ENCODE data around the gene CASP10. TPM values are rescaled to one million over a fixed set of nuclear protein-coding genes. Genes with fewer than 3 reads are reported as not detected.

CASP10 gene
- total and polyA plus RNA-seq, 2 of the 4 experiments (the other 2 are of a cell fraction) = 0.12 to 0.90 TPM

- no peak overlapping the region for H3K18ac ChIP-seq (ENCODE audit: low read depth, low read length)
- H2AK9ac ChIP-seq (replicated peaks; ENCODE audit: low read depth, low read length, poor library complexity) = no peak overlapping the region
- H3K14ac ChIP-seq (replicated peaks; ENCODE audit: low read depth, low read length) = no peak overlapping the region
- H3K4ac ChIP-seq (ENCODE audit: low read depth, low read length) = no peak overlapping the region
- peaks cover 38 to 45% of the 10 kb centered on the region in 2 experiments for H3K79me1 ChIP-seq (ENCODE audit: low read depth in 1 of 2, low read length in 2 of 2)
- no peak overlapping the region for H2BK20ac ChIP-seq (ENCODE audit: low read depth, low read length)
- H3K23ac ChIP-seq (ENCODE audit: low read depth, low read length) = no peak overlapping the region
- H2BK15ac ChIP-seq (ENCODE audit: low read depth, low read length) = no peak overlapping the region
- H4K8ac ChIP-seq (ENCODE audit: low read depth in 2 of 2, low read length in 2 of 2) = no peak overlapping the region
- H3K9me1 ChIP-seq (ENCODE audit: insufficient read depth, low read length) = peaks cover 13% of the 10 kb centered on the region; the same call in 1 of the 2 replicates
- no peak overlapping the region for H3K9ac ChIP-seq (ENCODE audit: low read depth, low read length)
- H3K56ac ChIP-seq (ENCODE audit: extremely low read depth, insufficient read depth, low read length) = no peak overlapping the region
- no peak for ATAC-seq (ENCODE audit: low read depth)
- H4K20me1 ChIP-seq (ENCODE audit: insufficient read depth, low read length) = no peaks in the 10 kb centered on the region
- ChIA-PET CTCF (interaction anchor here (0.6 kb wide), 1 partner anchor 797 kb away, joined by 3 read pairs; no protein-coding TSS in a partner anchor), POLR2A (ENCODE audit: unreplicated experiment) (no interaction called here)
- WGBS, 2 experiments (ENCODE audit: extremely low coverage in 2 of 2, insufficient read length in 1 of 2) = no CpG with 5 or more reads among the region's 2 CpGs
- peaks cover 5% of the 10 kb centered on the region for H3K4me1 ChIP-seq (ENCODE audit: control insufficient read depth, insufficient read depth, low read length)
- no peak overlapping the region for H2BK5ac ChIP-seq (ENCODE audit: low read depth, low read length, poor library complexity, severe bottlenecking)
- no peak overlapping the region for H4K5ac ChIP-seq (ENCODE audit: low read depth, low read length)
- dilution Hi-C loops (cut with HindIII; ENCODE audit: low sequenced_read_pairs, unreplicated experiment) = no loop called here
- TF ChIP-seq RAD21 (IDR thresholded peaks at IDR 0.05; ENCODE audit: low read length) = no peak
- TF ChIP-seq MAZ (IDR thresholded peaks at IDR 0.05; ENCODE audit: borderline replicate concordance, low read depth, low read length) = no peak
- no peak for TF ChIP-seq MAFK (IDR thresholded peaks at IDR 0.05; ENCODE audit: low read depth, low read length)
- no peak for TF ChIP-seq CTCF (conservative IDR thresholded peaks at IDR 0.05; ENCODE audit: low read depth, low read length)
- TF ChIP-seq POLR2A (IDR thresholded peaks at IDR 0.05; ENCODE audit: low read depth, low read length) = no peak
- TF ChIP-seq RFX5 (IDR thresholded peaks at IDR 0.05; ENCODE audit: low read depth, low read length) = no peak
- TF ChIP-seq, protein P1, sequence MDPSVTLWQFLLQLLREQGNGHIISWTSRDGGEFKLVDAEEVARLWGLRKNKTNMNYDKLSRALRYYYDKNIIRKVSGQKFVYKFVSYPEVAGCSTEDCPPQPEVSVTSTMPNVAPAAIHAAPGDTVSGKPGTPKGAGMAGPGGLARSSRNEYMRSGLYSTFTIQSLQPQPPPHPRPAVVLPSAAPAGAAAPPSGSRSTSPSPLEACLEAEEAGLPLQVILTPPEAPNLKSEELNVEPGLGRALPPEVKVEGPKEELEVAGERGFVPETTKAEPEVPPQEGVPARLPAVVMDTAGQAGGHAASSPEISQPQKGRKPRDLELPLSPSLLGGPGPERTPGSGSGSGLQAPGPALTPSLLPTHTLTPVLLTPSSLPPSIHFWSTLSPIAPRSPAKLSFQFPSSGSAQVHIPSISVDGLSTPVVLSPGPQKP (IDR thresholded peaks at IDR 0.05; ENCODE audit: borderline replicate concordance, low read depth, low read length) = no peak
- TF ChIP-seq NFE2L2 (IDR thresholded peaks at IDR 0.05; ENCODE audit: low read depth, low read length) = no peak
- TF ChIP-seq FOS (IDR thresholded peaks at IDR 0.05; ENCODE audit: low read depth, low read length) = no peak
- TF ChIP-seq CEBPB (IDR thresholded peaks at IDR 0.05; ENCODE audit: low read depth, low read length) = no peak
- TF ChIP-seq RCOR1 (IDR thresholded peaks at IDR 0.05; ENCODE audit: insufficient replicate concordance, low read length) = no peak
- TF ChIP-seq USF2 (IDR thresholded peaks at IDR 0.05; ENCODE audit: low read depth, low read length) = no peak
- no peak for TF ChIP-seq CHD1 (IDR thresholded peaks at IDR 0.05; ENCODE audit: low read depth, low read length)
- no peak for TF ChIP-seq BHLHE40 (IDR thresholded peaks at IDR 0.05; ENCODE audit: low read depth, low read length)
- no peak for TF ChIP-seq SMC3 (IDR thresholded peaks at IDR 0.05; ENCODE audit: low read depth, low read length)
- no peak for TF ChIP-seq MXI1 (IDR thresholded peaks at IDR 0.05; ENCODE audit: borderline replicate concordance, low read depth, low read length)
- no peak overlapping the region for H3K27ac ChIP-seq (ENCODE audit: insufficient read depth, low read length)
- in situ Hi-C loops (cut with MboI; ENCODE audit: low sequenced_read_pairs) = no loop called here
- no peaks in the 10 kb centered on the region for H3K9me3 ChIP-seq (ENCODE audit: control insufficient read depth, insufficient read depth, low read length)
- H3K4me3 ChIP-seq (ENCODE audit: insufficient read depth, low read depth, low read length) = no peak overlapping the region
- BruUV-seq (replicated peaks) = no TSS peak
- no peak for DNase-seq
- H2BK120ac ChIP-seq (ENCODE audit: low read depth, low read length) = no peak overlapping the region
- no peak overlapping the region for H2AFZ ChIP-seq (replicated peaks; ENCODE audit: low read length, poor library complexity)
- H3K27me3 ChIP-seq (ENCODE audit: control insufficient read depth, insufficient read depth, low read length) = no peaks in the 10 kb centered on the region
- H2AK5ac ChIP-seq (ENCODE audit: low read depth, low read length) = no peak overlapping the region
- H3K4me2 ChIP-seq (ENCODE audit: low read depth, low read length) = no peak overlapping the region
- intact Hi-C loops (cut with micrococcal nuclease) = no loop called here
- H3K36me3 ChIP-seq (ENCODE audit: control insufficient read depth, insufficient read depth, low read length) = peaks cover 17% of the 10 kb centered on the region
- no peak overlapping the region for H4K91ac ChIP-seq (ENCODE audit: insufficient read depth, low read depth, low read length)
Observed at GRCh38 chr2:201263779-201264178, 80.8 kb downstream of the CASP10 start.

Measured in IMR-90 (cell line).